Measurements from ENCODE around the gene CLEC4G. TPM values are rescaled to one million over a fixed set of nuclear protein-coding genes. Genes with fewer than 3 reads are reported as not detected.

CLEC4G gene
- total RNA-seq, 6 experiments from 2014 or later = 25.7 to 59.0 (median 38.2) TPM

DNA sequence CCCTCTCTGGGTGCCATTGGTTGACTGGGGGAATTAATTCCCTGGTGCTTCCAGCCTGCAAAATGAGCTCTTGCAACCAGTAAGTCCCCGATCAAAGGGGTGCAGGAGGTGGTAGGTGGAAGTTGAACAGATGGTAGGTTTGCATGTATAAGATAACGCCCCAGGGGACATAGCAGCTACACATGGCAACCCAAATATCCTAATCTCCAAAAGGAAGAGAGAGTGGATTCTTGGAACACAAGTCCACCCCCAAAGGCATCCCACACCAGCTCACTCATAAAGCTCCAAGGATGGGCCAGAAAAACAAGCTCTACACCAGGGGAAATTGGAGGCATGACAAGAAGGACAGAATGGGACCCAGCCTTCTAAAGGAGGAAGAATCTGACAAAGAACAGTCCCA is 10.7 kb upstream of the CLEC4G start:
- Histone ChIP-seq H3K36me3 (no peaks in the 10 kb centered on the region), H3K27ac (no peak overlapping the region), H3K9me3 (no peaks in the 10 kb centered on the region), H3K27me3 (no peaks in the 10 kb centered on the region), H3K4me1 (no peaks in the 10 kb centered on the region), H3K4me3 (no peak overlapping the region)
- no peak for DNase-seq
- 80% methylated on average over 1 of the region's 2 CpGs for WGBS (ENCODE audit: insufficient coverage, low coverage, low lambda C conversion rate, missing lambda C conversion rate)
- ATAC-seq = no peak
- intact Hi-C loops (cut with DNase I) = no loop called here
- TF ChIP-seq, protein P1, sequence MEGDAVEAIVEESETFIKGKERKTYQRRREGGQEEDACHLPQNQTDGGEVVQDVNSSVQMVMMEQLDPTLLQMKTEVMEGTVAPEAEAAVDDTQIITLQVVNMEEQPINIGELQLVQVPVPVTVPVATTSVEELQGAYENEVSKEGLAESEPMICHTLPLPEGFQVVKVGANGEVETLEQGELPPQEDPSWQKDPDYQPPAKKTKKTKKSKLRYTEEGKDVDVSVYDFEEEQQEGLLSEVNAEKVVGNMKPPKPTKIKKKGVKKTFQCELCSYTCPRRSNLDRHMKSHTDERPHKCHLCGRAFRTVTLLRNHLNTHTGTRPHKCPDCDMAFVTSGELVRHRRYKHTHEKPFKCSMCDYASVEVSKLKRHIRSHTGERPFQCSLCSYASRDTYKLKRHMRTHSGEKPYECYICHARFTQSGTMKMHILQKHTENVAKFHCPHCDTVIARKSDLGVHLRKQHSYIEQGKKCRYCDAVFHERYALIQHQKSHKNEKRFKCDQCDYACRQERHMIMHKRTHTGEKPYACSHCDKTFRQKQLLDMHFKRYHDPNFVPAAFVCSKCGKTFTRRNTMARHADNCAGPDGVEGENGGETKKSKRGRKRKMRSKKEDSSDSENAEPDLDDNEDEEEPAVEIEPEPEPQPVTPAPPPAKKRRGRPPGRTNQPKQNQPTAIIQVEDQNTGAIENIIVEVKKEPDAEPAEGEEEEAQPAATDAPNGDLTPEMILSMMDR (IDR thresholded peaks at IDR 0.05) = no peak
- no peak for TF ChIP-seq POLR2A (IDR thresholded peaks at IDR 0.05)

DNA sequence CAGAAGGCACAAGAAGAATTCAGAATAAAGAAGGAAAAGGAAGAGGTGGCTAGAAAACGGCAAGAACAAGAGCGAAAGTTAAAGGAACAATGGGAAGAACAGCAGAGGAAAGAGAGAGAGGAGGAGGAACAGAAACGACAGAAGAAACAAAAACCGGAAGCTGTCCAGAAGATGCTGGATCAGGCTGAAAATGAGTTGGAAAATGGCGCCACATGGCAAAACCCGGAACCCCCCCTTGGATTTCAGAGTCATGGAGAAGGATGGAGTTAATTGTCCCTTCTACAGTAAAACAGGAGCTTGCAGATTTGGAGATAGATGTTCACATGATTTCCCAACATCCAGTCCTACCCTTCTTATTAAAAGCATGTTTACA is 8.8 kb upstream of the CLEC4G start:
- H3K27me3 ChIP-seq = no peaks in the 10 kb centered on the region
- no peaks in the 10 kb centered on the region for H3K9me3 ChIP-seq
- whole genome bisulfite sequencing (ENCODE audit: insufficient coverage, low coverage, low lambda C conversion rate, missing lambda C conversion rate) = 42% methylated on average over 6 of the region's 6 CpGs
- TF ChIP-seq POLR2A (IDR thresholded peaks at IDR 0.05) = no peak
- TF ChIP-seq, protein P1 (IDR thresholded peaks at IDR 0.05) = no peak
- H3K4me3 ChIP-seq = no peak overlapping the region
- no peaks in the 10 kb centered on the region for H3K4me1 ChIP-seq
- ATAC-seq (no peak), DNase-seq (no peak)
- intact Hi-C loops (cut with DNase I) = no loop called here
- H3K27ac ChIP-seq = peak overlapping the region in 1 of 3 donors; percentile 18
- H3K36me3 ChIP-seq = no peaks in the 10 kb centered on the region

DNA sequence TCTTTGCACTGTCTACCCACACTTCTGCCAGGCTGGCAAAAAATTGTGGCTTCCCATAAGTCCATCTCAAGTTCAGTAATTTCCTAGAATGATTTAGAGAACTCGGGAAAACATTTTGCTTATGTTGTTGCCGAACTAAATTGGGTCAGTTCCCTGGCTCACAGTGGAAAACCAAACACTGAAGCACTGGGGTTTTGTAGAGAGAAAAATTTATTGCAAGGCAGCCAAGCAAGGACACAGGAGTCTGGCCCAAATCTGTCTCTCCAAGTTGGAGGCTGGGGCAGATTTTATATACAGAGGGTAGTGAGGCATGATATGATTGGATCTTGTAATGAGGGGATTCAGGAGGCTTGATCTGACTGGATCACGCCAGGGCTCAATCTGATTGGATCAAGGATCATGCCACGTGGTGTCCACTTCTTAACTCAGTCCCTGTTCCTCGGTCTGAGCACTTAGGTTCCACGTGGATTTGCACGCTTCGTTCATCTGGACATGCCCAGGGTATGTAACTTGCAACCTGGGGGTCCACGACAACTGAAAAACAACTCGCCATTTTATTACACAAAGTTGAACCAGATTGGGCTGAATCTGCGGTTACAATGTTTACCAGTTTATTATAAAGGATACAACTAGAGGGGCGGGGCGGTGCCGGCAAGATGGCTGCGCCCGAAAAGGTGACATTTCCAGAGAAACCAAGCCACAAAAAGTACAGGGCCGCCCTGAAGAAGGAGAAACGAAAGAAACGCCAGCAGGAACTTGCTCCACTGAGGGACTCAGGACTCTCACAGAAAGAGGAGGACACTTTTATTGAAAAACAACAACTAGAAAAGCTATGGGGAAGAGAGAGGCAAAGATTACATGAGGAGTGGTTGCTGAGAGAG is 8.1 kb upstream of the CLEC4G start:
- ATAC-seq (no peak), DNase-seq (no peak)
- H3K27me3 ChIP-seq = no peaks in the 10 kb centered on the region
- intact Hi-C loops (cut with DNase I) = no loop called here
- no peak overlapping the region for H3K4me3 ChIP-seq
- H3K9me3 ChIP-seq = no peaks in the 10 kb centered on the region
- TF ChIP-seq, protein P1 (IDR thresholded peaks at IDR 0.05) = no peak
- no peak for TF ChIP-seq POLR2A (IDR thresholded peaks at IDR 0.05)
- no peaks in the 10 kb centered on the region for H3K36me3 ChIP-seq
- H3K4me1 ChIP-seq = no peaks in the 10 kb centered on the region
- peak overlapping the region in 1 of 3 donors; percentile 18 for H3K27ac ChIP-seq
- 36% methylated on average over 14 of the region's 19 CpGs for WGBS (ENCODE audit: insufficient coverage, low coverage, low lambda C conversion rate, missing lambda C conversion rate)

DNA sequence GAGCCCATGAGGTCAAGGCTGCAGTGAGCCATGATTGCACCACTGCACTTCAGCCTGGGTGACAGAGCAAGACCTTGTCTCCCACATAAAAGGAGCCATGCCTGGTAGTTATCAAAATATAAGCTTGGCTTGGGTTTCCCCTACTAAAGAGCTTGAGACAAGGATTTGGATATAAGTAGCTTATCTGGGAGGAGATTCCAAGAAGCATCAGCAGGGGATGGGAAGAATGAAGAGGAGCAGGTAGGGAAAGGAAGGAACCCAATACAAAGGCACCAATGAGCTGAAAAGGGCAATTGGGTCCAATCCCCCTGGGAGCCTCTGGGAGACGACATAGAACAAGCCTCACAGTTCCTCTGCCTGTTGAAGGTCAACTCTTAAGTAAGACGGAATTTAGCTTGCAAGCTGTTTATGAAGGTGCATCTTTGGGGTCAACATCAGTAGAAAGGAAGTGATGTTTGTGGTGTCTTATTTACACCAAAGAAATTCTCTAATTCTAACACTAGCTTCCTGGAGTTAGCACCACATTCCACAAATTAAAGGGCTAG is 7.4 kb upstream of the CLEC4G start:
- no peak overlapping the region for H3K4me3 ChIP-seq
- H3K4me1 ChIP-seq = no peaks in the 10 kb centered on the region
- ATAC-seq (peak in 3 of 4 donors; percentile 33 to 71 (median 55)), DNase-seq (no peak)
- H3K9me3 ChIP-seq = no peaks in the 10 kb centered on the region
- TF ChIP-seq, protein P1 (IDR thresholded peaks at IDR 0.05) = no peak
- TF ChIP-seq POLR2A (IDR thresholded peaks at IDR 0.05) = no peak
- H3K36me3 ChIP-seq = no peaks in the 10 kb centered on the region
- intact Hi-C loops (cut with DNase I) = no loop called here
- no peaks in the 10 kb centered on the region for H3K27me3 ChIP-seq
- WGBS (ENCODE audit: insufficient coverage, low coverage, low lambda C conversion rate, missing lambda C conversion rate) = 28% methylated on average over 2 of the region's 2 CpGs
- H3K27ac ChIP-seq = peak overlapping the region in 1 of 3 donors; percentile 18
